ENCODE measurements around the gene GFRA4.

Gene GFRA4

DNA sequence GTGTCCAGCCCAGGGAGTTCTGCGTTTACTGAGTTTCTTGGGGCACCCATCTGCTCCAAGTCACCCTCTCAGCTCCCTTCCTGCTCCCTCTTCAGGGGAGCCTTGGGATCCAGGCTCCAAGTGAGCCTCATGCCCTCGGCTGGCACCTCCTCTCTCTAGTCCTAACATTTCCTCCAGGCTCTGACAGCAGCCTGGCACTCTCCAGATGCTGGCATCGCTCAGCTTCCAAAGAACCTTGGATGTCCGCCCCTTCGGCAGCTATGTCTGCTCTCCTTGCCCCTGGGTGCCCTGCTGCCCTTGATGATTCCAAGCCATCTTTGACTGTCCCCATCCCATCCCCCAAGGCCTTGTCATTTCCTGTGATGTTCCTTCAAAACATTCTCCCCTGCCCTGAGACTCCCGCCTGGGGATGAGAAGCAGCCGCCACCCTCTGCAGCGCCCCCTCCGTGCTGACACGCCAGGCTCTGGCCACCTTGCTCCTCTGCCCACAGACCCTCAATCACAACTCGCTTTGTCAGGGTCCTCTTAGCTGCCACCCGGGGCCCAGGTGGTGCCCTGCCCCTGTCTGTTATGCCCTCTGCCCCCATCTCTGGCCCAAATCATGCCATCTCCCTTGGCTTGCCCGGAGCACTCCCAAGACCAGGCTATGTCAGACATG, 6.6 kb upstream of the GFRA4 start:
- Histone ChIP-seq H3K27me3 (ENCODE audit: insufficient read depth, low read length, poor library complexity, severe bottlenecking) (no peaks in the 10 kb centered on the region), H3K4me2 (ENCODE audit: low read depth, low read length, poor library complexity, severe bottlenecking) (no peak overlapping the region), H3K9ac (ENCODE audit: low read depth, low read length, poor library complexity, severe bottlenecking) (no peak overlapping the region), H3K9me2 (replicated peaks; ENCODE audit: low read depth, low read length) (no peaks in the 10 kb centered on the region), H3K4me3 (ENCODE audit: low read length, poor library complexity, severe bottlenecking) (no peak overlapping the region), H3K36me3 (ENCODE audit: insufficient read depth, low read length) (no peaks in the 10 kb centered on the region), H3K9me3 (ENCODE audit: insufficient read depth, low read depth, low read length) (no peaks in the 10 kb centered on the region), H3K4me1 (ENCODE audit: insufficient read depth, low read length, poor library complexity, severe bottlenecking) (peaks cover 17% of the 10 kb centered on the region), H4K20me1 (ENCODE audit: insufficient read depth, low read length, poor library complexity, severe bottlenecking) (no peaks in the 10 kb centered on the region), H3K79me2 (ENCODE audit: insufficient read depth, low read length) (no peaks in the 10 kb centered on the region), H3F3A (ENCODE audit: low read depth) (no peaks in the 10 kb centered on the region), H2AFZ (ENCODE audit: low read length) (no peak overlapping the region)
- TF ChIP-seq EZH2phosphoT487 (IDR thresholded peaks at IDR 0.05; ENCODE audit: borderline replicate concordance), result no peak
- TF ChIP-seq, protein P1, sequence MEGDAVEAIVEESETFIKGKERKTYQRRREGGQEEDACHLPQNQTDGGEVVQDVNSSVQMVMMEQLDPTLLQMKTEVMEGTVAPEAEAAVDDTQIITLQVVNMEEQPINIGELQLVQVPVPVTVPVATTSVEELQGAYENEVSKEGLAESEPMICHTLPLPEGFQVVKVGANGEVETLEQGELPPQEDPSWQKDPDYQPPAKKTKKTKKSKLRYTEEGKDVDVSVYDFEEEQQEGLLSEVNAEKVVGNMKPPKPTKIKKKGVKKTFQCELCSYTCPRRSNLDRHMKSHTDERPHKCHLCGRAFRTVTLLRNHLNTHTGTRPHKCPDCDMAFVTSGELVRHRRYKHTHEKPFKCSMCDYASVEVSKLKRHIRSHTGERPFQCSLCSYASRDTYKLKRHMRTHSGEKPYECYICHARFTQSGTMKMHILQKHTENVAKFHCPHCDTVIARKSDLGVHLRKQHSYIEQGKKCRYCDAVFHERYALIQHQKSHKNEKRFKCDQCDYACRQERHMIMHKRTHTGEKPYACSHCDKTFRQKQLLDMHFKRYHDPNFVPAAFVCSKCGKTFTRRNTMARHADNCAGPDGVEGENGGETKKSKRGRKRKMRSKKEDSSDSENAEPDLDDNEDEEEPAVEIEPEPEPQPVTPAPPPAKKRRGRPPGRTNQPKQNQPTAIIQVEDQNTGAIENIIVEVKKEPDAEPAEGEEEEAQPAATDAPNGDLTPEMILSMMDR (conservative IDR thresholded peaks at IDR 0.05; ENCODE audit: low read length), result no peak

GRCh38 chr20:3667434-3668037, 4.3 kb upstream of the GFRA4 start:
- no peaks in the 10 kb centered on the region for H3K9me2 ChIP-seq (replicated peaks; ENCODE audit: low read depth, low read length)
- H3F3A ChIP-seq (ENCODE audit: low read depth), result no peaks in the 10 kb centered on the region
- no peaks in the 10 kb centered on the region for H3K9me3 ChIP-seq (ENCODE audit: insufficient read depth, low read depth, low read length)
- no peak overlapping the region for H3K4me3 ChIP-seq (ENCODE audit: low read length, poor library complexity, severe bottlenecking)
- no peaks in the 10 kb centered on the region for H3K79me2 ChIP-seq (ENCODE audit: insufficient read depth, low read length)
- H4K20me1 ChIP-seq (ENCODE audit: insufficient read depth, low read length, poor library complexity, severe bottlenecking), result no peaks in the 10 kb centered on the region
- no peak overlapping the region for H2AFZ ChIP-seq (ENCODE audit: low read length)
- no peak overlapping the region for H3K4me2 ChIP-seq (ENCODE audit: low read depth, low read length, poor library complexity, severe bottlenecking)
- peaks cover 20% of the 10 kb centered on the region for H3K4me1 ChIP-seq (ENCODE audit: insufficient read depth, low read length, poor library complexity, severe bottlenecking)
- TF ChIP-seq EZH2phosphoT487 (IDR thresholded peaks at IDR 0.05; ENCODE audit: borderline replicate concordance), result no peak
- TF ChIP-seq, protein P1 (conservative IDR thresholded peaks at IDR 0.05; ENCODE audit: low read length), result no peak
- no peaks in the 10 kb centered on the region for H3K27me3 ChIP-seq (ENCODE audit: insufficient read depth, low read length, poor library complexity, severe bottlenecking)
- H3K9ac ChIP-seq (ENCODE audit: low read depth, low read length, poor library complexity, severe bottlenecking), result no peak overlapping the region
- no peaks in the 10 kb centered on the region for H3K36me3 ChIP-seq (ENCODE audit: insufficient read depth, low read length)

DNA sequence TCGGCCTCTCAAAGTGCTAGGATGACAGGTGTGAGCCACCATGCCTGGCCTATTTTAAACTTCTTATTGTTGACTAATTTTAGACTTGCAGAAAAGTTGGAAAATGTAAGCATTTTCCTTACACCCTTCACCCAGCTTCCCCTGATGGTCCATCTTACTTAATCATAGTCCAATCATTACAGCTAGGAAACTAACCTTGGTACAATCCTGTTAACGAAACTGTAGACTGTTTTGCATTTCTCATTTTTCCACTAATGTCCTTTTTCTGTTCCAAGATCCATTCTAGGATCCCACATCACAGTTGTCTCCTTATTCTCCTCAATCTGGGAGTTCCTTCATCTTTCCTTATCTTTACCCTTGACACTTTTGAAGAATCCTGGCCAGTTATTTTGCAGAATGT, 659 bp upstream of the GFRA4 start:
- Histone ChIP-seq H4K20me1 (ENCODE audit: insufficient read depth, low read length, poor library complexity, severe bottlenecking) (no peaks in the 10 kb centered on the region), H3K79me2 (ENCODE audit: insufficient read depth, low read length) (no peaks in the 10 kb centered on the region), H2AFZ (ENCODE audit: low read length) (no peak overlapping the region), H3K4me2 (ENCODE audit: low read depth, low read length, poor library complexity, severe bottlenecking) (no peak overlapping the region), H3K9me3 (ENCODE audit: insufficient read depth, low read depth, low read length) (no peaks in the 10 kb centered on the region), H3K4me1 (ENCODE audit: insufficient read depth, low read length, poor library complexity, severe bottlenecking) (peaks cover 20% of the 10 kb centered on the region), H3K4me3 (ENCODE audit: low read length, poor library complexity, severe bottlenecking) (no peak overlapping the region), H3K9ac (ENCODE audit: low read depth, low read length, poor library complexity, severe bottlenecking) (no peak overlapping the region), H3K36me3 (ENCODE audit: insufficient read depth, low read length) (no peaks in the 10 kb centered on the region), H3K9me2 (replicated peaks; ENCODE audit: low read depth, low read length) (no peaks in the 10 kb centered on the region), H3K27me3 (ENCODE audit: insufficient read depth, low read length, poor library complexity, severe bottlenecking) (no peaks in the 10 kb centered on the region), H3F3A (ENCODE audit: low read depth) (no peaks in the 10 kb centered on the region)
- no peak for TF ChIP-seq EZH2phosphoT487 (IDR thresholded peaks at IDR 0.05; ENCODE audit: borderline replicate concordance)
- TF ChIP-seq, protein P1 (conservative IDR thresholded peaks at IDR 0.05; ENCODE audit: low read length), result no peak

All from Loucy (cell line).